Measurements from ENCODE around the gene ZNF483.
A peak's percentile ranks its signal among the peaks of the same experiment; 100 is the strongest.

Gene ZNF483

DNA sequence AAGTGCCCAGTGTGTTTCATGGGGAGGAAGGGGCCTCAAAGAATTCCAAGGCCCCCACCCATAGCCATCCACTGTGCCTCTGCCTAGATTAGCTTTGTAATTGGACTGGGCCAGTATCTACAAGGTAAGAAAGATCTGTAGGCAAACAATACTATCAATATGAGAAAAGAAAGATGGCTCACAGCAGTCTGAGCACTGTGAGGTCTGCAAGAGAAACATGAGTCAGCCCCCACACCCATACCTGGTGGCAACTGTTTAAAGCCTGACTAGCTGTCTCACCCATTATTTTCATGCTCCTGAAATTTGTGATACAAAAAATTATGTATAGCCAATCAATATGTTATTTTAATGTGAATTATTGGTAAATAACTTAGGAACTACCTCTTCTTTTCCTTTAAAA lies 10.0 kb upstream of the ZNF483 start:
- Histone ChIP-seq H3K4me1 (ENCODE audit: insufficient read depth, low read length, severe bottlenecking) (no peaks in the 10 kb centered on the region), H3K9me3 (ENCODE audit: low read length) (no peaks in the 10 kb centered on the region; the same call in 1 of the 2 replicates), H3K9me2 (ENCODE audit: low read depth, low read length) (no peaks in the 10 kb centered on the region), H3F3A (ENCODE audit: insufficient read depth, low read length) (no peaks in the 10 kb centered on the region), H3K27ac (ENCODE audit: low read depth, low read length, poor library complexity, severe bottlenecking) (no peak overlapping the region), H3K36me3 (ENCODE audit: insufficient read depth, low read length) (no peaks in the 10 kb centered on the region), H3K27me3 (ENCODE audit: insufficient read depth, low read length) (no peaks in the 10 kb centered on the region; the same call in 1 of the 2 replicates), H3K79me2 (ENCODE audit: insufficient read depth, low read length) (no peaks in the 10 kb centered on the region), H2AFZ (ENCODE audit: low read length) (no peak overlapping the region), H3K4me2 (ENCODE audit: low read length) (no peak overlapping the region), H4K20me1 (ENCODE audit: insufficient read depth, low read length) (no peaks in the 10 kb centered on the region), H3K9ac (ENCODE audit: low read length) (no peak overlapping the region), H3K4me3 (ENCODE audit: low read depth, low read length, poor library complexity, severe bottlenecking) (no peak overlapping the region)
- TF ChIP-seq, protein P1, sequence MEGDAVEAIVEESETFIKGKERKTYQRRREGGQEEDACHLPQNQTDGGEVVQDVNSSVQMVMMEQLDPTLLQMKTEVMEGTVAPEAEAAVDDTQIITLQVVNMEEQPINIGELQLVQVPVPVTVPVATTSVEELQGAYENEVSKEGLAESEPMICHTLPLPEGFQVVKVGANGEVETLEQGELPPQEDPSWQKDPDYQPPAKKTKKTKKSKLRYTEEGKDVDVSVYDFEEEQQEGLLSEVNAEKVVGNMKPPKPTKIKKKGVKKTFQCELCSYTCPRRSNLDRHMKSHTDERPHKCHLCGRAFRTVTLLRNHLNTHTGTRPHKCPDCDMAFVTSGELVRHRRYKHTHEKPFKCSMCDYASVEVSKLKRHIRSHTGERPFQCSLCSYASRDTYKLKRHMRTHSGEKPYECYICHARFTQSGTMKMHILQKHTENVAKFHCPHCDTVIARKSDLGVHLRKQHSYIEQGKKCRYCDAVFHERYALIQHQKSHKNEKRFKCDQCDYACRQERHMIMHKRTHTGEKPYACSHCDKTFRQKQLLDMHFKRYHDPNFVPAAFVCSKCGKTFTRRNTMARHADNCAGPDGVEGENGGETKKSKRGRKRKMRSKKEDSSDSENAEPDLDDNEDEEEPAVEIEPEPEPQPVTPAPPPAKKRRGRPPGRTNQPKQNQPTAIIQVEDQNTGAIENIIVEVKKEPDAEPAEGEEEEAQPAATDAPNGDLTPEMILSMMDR (IDR thresholded peaks at IDR 0.05; ENCODE audit: low read length) = no peak
- TF ChIP-seq EZH2 (IDR thresholded peaks at IDR 0.05; ENCODE audit: borderline replicate concordance, low read length) = no peak

DNA sequence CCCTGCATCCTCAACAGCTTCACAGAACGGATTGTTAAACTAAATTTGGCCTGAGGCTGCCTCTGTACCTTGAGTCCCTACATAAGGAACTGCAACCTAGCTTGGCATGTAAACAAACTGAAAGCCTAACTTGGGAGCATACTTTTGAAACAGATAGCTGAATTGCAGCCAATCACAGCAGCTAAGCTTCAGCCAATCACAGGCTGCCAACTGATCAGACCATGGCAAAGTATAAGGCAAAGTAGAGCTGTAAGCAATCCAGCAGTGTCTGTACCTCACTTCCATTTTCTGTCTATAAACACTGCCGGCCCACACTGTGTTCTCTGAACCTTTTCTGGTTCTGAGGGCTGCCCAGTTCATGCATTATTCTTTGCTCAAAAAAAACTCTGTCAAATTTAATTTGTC lies 8.9 kb upstream of the ZNF483 start:
- Histone ChIP-seq H4K20me1 (ENCODE audit: insufficient read depth, low read length) (no peaks in the 10 kb centered on the region), H3K9me3 (ENCODE audit: low read length) (no peaks in the 10 kb centered on the region; the same call in 1 of the 2 replicates), H3K27ac (ENCODE audit: low read depth, low read length, poor library complexity, severe bottlenecking) (no peak overlapping the region), H3K79me2 (ENCODE audit: insufficient read depth, low read length) (no peaks in the 10 kb centered on the region), H3K9ac (ENCODE audit: low read length) (no peak overlapping the region), H2AFZ (ENCODE audit: low read length) (no peak overlapping the region), H3K27me3 (ENCODE audit: insufficient read depth, low read length) (no peaks in the 10 kb centered on the region; the same call in 1 of the 2 replicates), H3K4me3 (ENCODE audit: low read depth, low read length, poor library complexity, severe bottlenecking) (no peak overlapping the region), H3F3A (ENCODE audit: insufficient read depth, low read length) (no peaks in the 10 kb centered on the region), H3K4me1 (ENCODE audit: insufficient read depth, low read length, severe bottlenecking) (no peaks in the 10 kb centered on the region), H3K36me3 (ENCODE audit: insufficient read depth, low read length) (no peaks in the 10 kb centered on the region), H3K9me2 (ENCODE audit: low read depth, low read length) (no peaks in the 10 kb centered on the region), H3K4me2 (ENCODE audit: low read length) (no peak overlapping the region)
- TF ChIP-seq, protein P1 (IDR thresholded peaks at IDR 0.05; ENCODE audit: low read length) = no peak
- TF ChIP-seq EZH2 (IDR thresholded peaks at IDR 0.05; ENCODE audit: borderline replicate concordance, low read length) = no peak

DNA sequence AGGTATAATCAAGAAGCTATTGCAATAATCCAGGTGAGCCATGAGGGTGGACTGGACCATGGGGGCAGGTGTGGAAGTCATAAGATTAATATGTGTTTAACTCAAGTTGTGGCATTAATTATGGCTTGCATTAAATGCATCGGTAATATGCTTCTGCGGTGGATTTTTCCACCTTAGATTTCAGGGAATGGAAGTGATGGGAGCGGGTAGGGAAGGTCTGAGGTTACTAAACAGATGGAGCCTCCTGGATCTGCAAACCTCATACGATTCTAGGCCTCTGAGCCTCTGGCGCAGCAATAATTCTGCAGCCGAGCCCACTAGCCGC lies 286 bp upstream of the ZNF483 start:
- Histone ChIP-seq H3K4me2 (ENCODE audit: low read length) (peak overlapping the region; percentile 61), H2AFZ (ENCODE audit: low read length) (no peak overlapping the region)

More for the DNA sequence above, 286 bp upstream of the ZNF483 start:
- Histone ChIP-seq H3K4me3 (ENCODE audit: low read depth, low read length, poor library complexity, severe bottlenecking) (peak overlapping the region; percentile 68), H3K9ac (ENCODE audit: low read length) (peak overlapping the region; percentile 56; the same call in 1 of the 2 replicates), H3K4me1 (ENCODE audit: insufficient read depth, low read length, severe bottlenecking) (peaks cover 7% of the 10 kb centered on the region), H3K9me3 (ENCODE audit: low read length) (no peaks in the 10 kb centered on the region), H3K9me2 (ENCODE audit: low read depth, low read length) (no peaks in the 10 kb centered on the region), H3K36me3 (ENCODE audit: insufficient read depth, low read length) (peaks cover 8% of the 10 kb centered on the region; the same call in 1 of the 2 replicates), H3K27me3 (ENCODE audit: insufficient read depth, low read length) (no peaks in the 10 kb centered on the region), H3K27ac (ENCODE audit: low read depth, low read length, poor library complexity, severe bottlenecking) (no peak overlapping the region), H3F3A (ENCODE audit: insufficient read depth, low read length) (no peaks in the 10 kb centered on the region), H4K20me1 (ENCODE audit: insufficient read depth, low read length) (no peaks in the 10 kb centered on the region), H3K79me2 (ENCODE audit: insufficient read depth, low read length) (no peaks in the 10 kb centered on the region)
- TF ChIP-seq, protein P1 (IDR thresholded peaks at IDR 0.05; ENCODE audit: low read length) = no peak
- no peak for TF ChIP-seq EZH2 (IDR thresholded peaks at IDR 0.05; ENCODE audit: borderline replicate concordance, low read length)

Data from OCI-LY1 (cell line).